Natural killer cell (primary cell): ENCODE data around the gene ALDH8A1. TPM values are rescaled to one million over a fixed set of nuclear protein-coding genes. Genes with fewer than 3 reads are reported as not detected.

ENCODE experiments used
- ATAC-seq, 3 donors: fragments of 150-1000 bp in 2 of 3; fragments of 200-7000 bp in 1 of 3; cut with Tn5 transposase; 1 replicate in 1 of 3; 2 replicates in 2 of 3; pipeline ENCODE4 v1.10.0; 2021; ENCODE audit warnings: mild to moderate bottlenecking in 2 of 3, moderate library complexity in 2 of 3
- DNase-seq, 2 donors: peaks; one replicate each; pipeline versions ENCODE4 v3.0.0 to v3.0.0-alpha.2; 2013 to 2021; ENCODE audit warnings: mixed read lengths in 1 of 2
- H3K27ac ChIP-seq: one replicate; pipeline ENCODE4 v1.5.1; 2013; ENCODE audit warnings: mild to moderate bottlenecking, low read length
- H3K27me3 ChIP-seq: one replicate; pipeline ENCODE4 v1.6.1; 2013; ENCODE audit warnings: low read length; ENCODE audit not compliant: control insufficient read depth, insufficient read depth
- H3K36me3 ChIP-seq: one replicate; pipeline ENCODE4 v1.6.1; 2013; ENCODE audit warnings: low read length; ENCODE audit not compliant: control insufficient read depth, insufficient read depth
- H3K4me1 ChIP-seq: one replicate; pipeline ENCODE4 v1.6.1; 2013; ENCODE audit warnings: low read length; ENCODE audit not compliant: control insufficient read depth, insufficient read depth
- H3K4me3 ChIP-seq: one replicate; pipeline ENCODE4 v1.5.1; 2013; ENCODE audit warnings: low read length
- H3K9me3 ChIP-seq: one replicate; pipeline ENCODE4 v1.6.1; 2013; ENCODE audit warnings: low read length; ENCODE audit not compliant: control insufficient read depth, insufficient read depth
- H3K27ac Mint-ChIP-seq, 2 donors: one replicate each; pipeline ENCODE4 v1.8.0; 2022; ENCODE audit warnings: mild to moderate bottlenecking in 2 of 2, mixed read lengths in 2 of 2, moderate library complexity in 1 of 2
- H3K27me3 Mint-ChIP-seq, 2 donors: one replicate each; pipeline ENCODE4 v1.8.0; 2022; ENCODE audit warnings: low read depth in 2 of 2, mixed read lengths in 2 of 2
- H3K36me3 Mint-ChIP-seq: one replicate; pipeline ENCODE4 v1.8.0; 2022; ENCODE audit warnings: mixed read lengths
- H3K4me1 Mint-ChIP-seq, 2 donors: one replicate each; pipeline ENCODE4 v1.8.0; 2022; ENCODE audit warnings: mixed read lengths in 2 of 2
- H3K4me3 Mint-ChIP-seq: one replicate; pipeline ENCODE4 v1.8.0; 2022; ENCODE audit warnings: mild to moderate bottlenecking, moderate library complexity, mixed read lengths
- H3K9me3 Mint-ChIP-seq, 2 donors: one replicate each; pipeline ENCODE4 v1.8.0; 2022; ENCODE audit warnings: mixed read lengths in 2 of 2
- CTCF ChIP-seq: fragments of 200-600 bp; IDR thresholded peaks from one replicate; pipeline ENCODE4 v1.8.0; 2022; ENCODE audit warnings: antibody characterized with exemption
- WGBS: methylation state at CpG from one replicate; pipeline ENCODE4 v1.1.7; 2013; ENCODE audit warnings: missing lambda C conversion rate; ENCODE audit not compliant: insufficient coverage; 5-methylcytosine and 5-hydroxymethylcytosine counted together
- intact Hi-C: fragments of 100-400 bp; cut with micrococcal nuclease; formaldehyde crosslinking; loops from one replicate; pipeline ENCODE4 v1.14.2; 2022
- total RNA-seq, 4 donors: library from RNA; stranded (reverse); fragments of 120-200 nt in 1 of 4; gene quantifications; one replicate each; pipeline versions ENCODE4 v1.2.3 to v1.2.4, GENCODE V29; 2013 to 2022

Gene ALDH8A1
- total RNA-seq, 3 donors from 2014 or later (not counting 1 experiment from before 2014, with no cell fraction given), result 0.75 to 3.0 (median 1.8) TPM

- no peak overlapping the region for H3K4me3 Mint-ChIP-seq
- no peak overlapping the region for H3K27ac Mint-ChIP-seq
- H3K4me1 ChIP-seq, result no peaks in the 10 kb centered on the region
- DNase-seq (no peak), ATAC-seq (no peak)
- H3K27me3 ChIP-seq, result no peaks in the 10 kb centered on the region
- H3K36me3 Mint-ChIP-seq, result no peaks in the 10 kb centered on the region
- no peaks in the 10 kb centered on the region for H3K36me3 ChIP-seq
- no peak overlapping the region for H3K4me3 ChIP-seq
- no peak overlapping the region for H3K27ac ChIP-seq
- H3K9me3 ChIP-seq, result no peaks in the 10 kb centered on the region
- 100% methylated on average over 3 of the region's 3 CpGs for WGBS
- no peaks in the 10 kb centered on the region for H3K9me3 Mint-ChIP-seq
- no peaks in the 10 kb centered on the region for H3K4me1 Mint-ChIP-seq
- intact Hi-C loops, result no loop called here
- no peak for TF ChIP-seq CTCF
- H3K27me3 Mint-ChIP-seq, result peaks cover 20 to 22% of the 10 kb centered on the region in 2 donors
Measured at GRCh38 chr6:134884752-134885151, 65.1 kb downstream of the ALDH8A1 start.

DNA sequence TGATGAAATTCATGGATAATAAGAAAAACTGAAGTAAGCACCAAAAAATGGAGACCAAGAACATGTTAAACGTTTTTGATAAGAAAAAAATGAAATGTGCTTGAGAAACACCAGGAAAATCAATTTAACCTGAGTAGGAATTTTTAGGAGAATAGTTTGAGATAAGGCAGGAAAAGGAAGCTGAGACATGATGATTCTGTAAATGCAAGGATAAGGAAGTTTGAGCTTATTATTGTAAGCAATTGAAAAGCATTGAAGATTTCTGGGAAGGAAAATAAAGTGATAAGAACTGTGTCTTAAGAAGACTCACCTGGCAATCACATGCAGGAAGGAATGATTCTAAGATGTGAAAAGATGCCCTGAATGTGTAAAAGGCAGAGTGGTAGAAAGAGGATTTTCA lies 66.6 kb downstream of the ALDH8A1 start:
- intact Hi-C loops, result loop anchor here (2.0 kb wide), 2 partner anchors 243 to 727 kb away; no protein-coding TSS in a partner anchor
- DNase-seq, result no peak
- no peaks in the 10 kb centered on the region for H3K36me3 Mint-ChIP-seq
- H3K9me3 ChIP-seq, result no peaks in the 10 kb centered on the region
- no peak overlapping the region for H3K4me3 ChIP-seq
- no peaks in the 10 kb centered on the region for H3K27me3 ChIP-seq
- WGBS, result 35% methylated on average over 1 of the region's 1 CpG
- TF ChIP-seq CTCF, result no peak
- no peak overlapping the region for H3K27ac Mint-ChIP-seq
- no peaks in the 10 kb centered on the region for H3K4me1 Mint-ChIP-seq
- no peaks in the 10 kb centered on the region for H3K36me3 ChIP-seq
- H3K4me3 Mint-ChIP-seq, result no peak overlapping the region
- H3K27ac ChIP-seq, result no peak overlapping the region
- peaks cover 20 to 24% of the 10 kb centered on the region in 2 donors for H3K27me3 Mint-ChIP-seq
- no peaks in the 10 kb centered on the region for H3K4me1 ChIP-seq
- H3K9me3 Mint-ChIP-seq, result no peaks in the 10 kb centered on the region
- ATAC-seq, result no peak

GRCh38 chr6:134882426-134883038 lies 67.4 kb downstream of the ALDH8A1 start:
- Mint-ChIP-seq H3K27ac (no peak overlapping the region), H3K4me1 (no peaks in the 10 kb centered on the region), H3K4me3 (no peak overlapping the region), H3K27me3 (peaks cover 20 to 24% of the 10 kb centered on the region in 2 donors), H3K9me3 (no peaks in the 10 kb centered on the region), H3K36me3 (no peaks in the 10 kb centered on the region)
- no peaks in the 10 kb centered on the region for H3K9me3 ChIP-seq
- intact Hi-C loops, result loop anchor here (1.0 to 2.0 kb wide), 3 partner anchors 242 to 726 kb away; no protein-coding TSS in a partner anchor
- 62% methylated on average over 10 of the region's 10 CpGs for WGBS
- TF ChIP-seq CTCF, result peak; percentile 78
- ATAC-seq, result peak; percentile 64 to 69 (median 68)
- no peak overlapping the region for H3K4me3 ChIP-seq
- H3K36me3 ChIP-seq, result no peaks in the 10 kb centered on the region
- peak; percentile 27 to 73 for DNase-seq
- no peaks in the 10 kb centered on the region for H3K27me3 ChIP-seq
- H3K4me1 ChIP-seq, result no peaks in the 10 kb centered on the region
- H3K27ac ChIP-seq, result no peak overlapping the region
